Measurements from ENCODE around the gene SULF2.

DNA sequence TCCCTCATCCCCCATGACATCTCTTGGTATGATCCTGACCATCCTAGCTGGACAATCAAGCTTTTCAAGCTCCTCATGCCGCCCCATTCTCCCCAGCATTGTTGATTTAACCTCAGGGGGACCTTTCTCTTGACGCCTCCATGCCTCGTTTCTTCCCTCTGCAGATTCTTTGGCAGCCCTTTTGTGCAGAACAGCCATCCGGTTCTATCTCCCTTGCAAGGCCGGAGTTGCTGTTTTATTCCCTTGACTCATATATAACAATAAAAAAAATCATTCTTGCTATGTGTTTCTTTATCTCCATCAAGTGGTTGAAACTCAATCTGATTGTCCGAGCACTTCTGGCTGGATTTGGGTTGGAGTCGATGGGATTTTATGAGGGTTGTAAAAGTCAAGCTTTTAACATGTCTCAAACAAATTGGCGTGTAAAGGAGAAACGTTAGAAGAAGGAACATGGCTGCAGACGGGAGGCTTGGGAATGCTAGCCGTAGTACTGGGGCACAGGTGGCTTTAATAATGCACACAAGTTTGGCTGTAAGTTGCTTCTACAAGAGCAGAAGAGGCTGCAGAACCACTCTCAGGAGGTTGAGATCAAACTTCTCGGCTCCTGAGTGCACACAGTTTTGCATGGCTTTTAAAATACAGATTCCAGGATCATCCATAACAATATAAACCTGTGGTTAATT is 3.9 kb upstream of the SULF2 start:
- TF ChIP-seq CTCF (IDR thresholded peaks at IDR 0.05) (no peak), POLR2A (IDR thresholded peaks at IDR 0.05) (no peak), POLR2AphosphoS5 (IDR thresholded peaks at IDR 0.05) (no peak)
